Coronary artery (tissue), 2 donors: ENCODE measurements around the gene SV2C.
"Not testable (repeated sequence)": the region's sequence is repeated elsewhere in the genome, so short reads cannot be mapped to it uniquely, and the experiment has no call there.

ENCODE experiments used
- DNase-seq: peaks from one replicate; pipeline ENCODE4 v3.0.0-alpha.2; 2017; ENCODE audit warnings: low spot score
- H3K27ac ChIP-seq, 2 donors: fragments of 200-600 bp; sonication (generic); one replicate each; pipeline ENCODE4 v1.5.1; 2016 to 2019
- H3K4me3 ChIP-seq: fragments of 200-600 bp; sonication (generic); 2 replicates; pipeline ENCODE4 v1.5.1; 2016; ENCODE audit warnings: mild to moderate bottlenecking, moderate library complexity
- CTCF ChIP-seq: fragments of 200-600 bp; sonication (generic); IDR thresholded peaks from one replicate; pipeline ENCODE4 v1.5.1; 2019; ENCODE audit warnings: antibody characterized with exemption

Gene SV2C

GRCh38 chr5:76314643-76315042, 231.5 kb downstream of the SV2C start:
- TF ChIP-seq CTCF = no peak
- DNase-seq = no peak
- H3K4me3 ChIP-seq = no peak overlapping the region

GRCh38 chr5:76319673-76320072, 236.5 kb downstream of the SV2C start:
- TF ChIP-seq CTCF = no peak
- Histone ChIP-seq H3K27ac (no peak overlapping the region), H3K4me3 (no peak overlapping the region)
- DNase-seq = no peak

More at GRCh38 chr5:76314643-76315042, 231.5 kb downstream of the SV2C start:
- no peak overlapping the region for H3K27ac ChIP-seq

- DNase-seq, H3K4me3 ChIP-seq, H3K27ac ChIP-seq: not testable (repeated sequence)
Measured at GRCh38 chr5:76323494-76323893, 240.3 kb downstream of the SV2C start.

- no peak for DNase-seq
- Histone ChIP-seq H3K4me3 (no peak overlapping the region), H3K27ac (peak overlapping the region in 1 of 2 donors; percentile 21)
- TF ChIP-seq CTCF = no peak
Measured at GRCh38 chr5:76325326-76325725, 242.1 kb downstream of the SV2C start.

- TF ChIP-seq CTCF = no peak
- Histone ChIP-seq H3K4me3 (no peak overlapping the region), H3K27ac (peak overlapping the region in 1 of 2 donors; percentile 21)
- no peak for DNase-seq
Measured at GRCh38 chr5:76325876-76326491, 242.8 kb downstream of the SV2C start.

- Histone ChIP-seq H3K27ac (peak overlapping the region in 1 of 2 donors; percentile 11), H3K4me3 (no peak overlapping the region)
- TF ChIP-seq CTCF = no peak
- DNase-seq = no peak
Measured at GRCh38 chr5:76326577-76327302, 243.6 kb downstream of the SV2C start.

GRCh38 chr5:76329346-76329745, 246.2 kb downstream of the SV2C start:
- no peak for TF ChIP-seq CTCF
- no peak for DNase-seq
- H3K4me3 ChIP-seq = no peak overlapping the region
- H3K27ac ChIP-seq = no peak overlapping the region
